Immature natural killer cell (primary cell): ENCODE data around the gene APOBEC3H. TPM values are rescaled to one million over a fixed set of nuclear protein-coding genes. Genes with fewer than 3 reads are reported as not detected.
A peak's percentile ranks its signal among the peaks of the same experiment; 100 is the strongest.
"Not testable (repeated sequence)": the region's sequence is repeated elsewhere in the genome, so short reads cannot be mapped to it uniquely, and the experiment has no call there.

ENCODE experiments used
- DNase-seq, 3 donors: peaks; one replicate each; pipeline ENCODE4 v3.0.0; 2022; ENCODE audit warnings: mixed read lengths in 1 of 3
- H3K27ac Mint-ChIP-seq, 6 donors: one replicate each; pipeline ENCODE4 v1.8.0; 2020; ENCODE audit warnings: mixed read lengths in 6 of 6, mild to moderate bottlenecking in 5 of 6, inconsistent platforms in 4 of 6, moderate library complexity in 3 of 6
- H3K27me3 Mint-ChIP-seq, 3 donors: one replicate each; pipeline ENCODE4 v1.8.0; 2020 to 2021; ENCODE audit warnings: low read depth in 3 of 3, mild to moderate bottlenecking in 3 of 3, mixed read lengths in 3 of 3, moderate library complexity in 3 of 3, inconsistent platforms in 1 of 3
- H3K36me3 Mint-ChIP-seq, 3 donors: one replicate each; pipeline ENCODE4 v1.8.0; 2020; ENCODE audit warnings: mixed read lengths in 3 of 3, inconsistent platforms in 2 of 3, mild to moderate bottlenecking in 2 of 3
- H3K4me1 Mint-ChIP-seq, 2 donors: one replicate each; pipeline ENCODE4 v1.8.0; 2020; ENCODE audit warnings: inconsistent platforms in 2 of 2, mild to moderate bottlenecking in 2 of 2, mixed read lengths in 2 of 2, moderate library complexity in 1 of 2
- H3K4me3 Mint-ChIP-seq, 5 donors: one replicate each; pipeline ENCODE4 v1.8.0; 2020; ENCODE audit warnings: mild to moderate bottlenecking in 5 of 5, mixed read lengths in 5 of 5, inconsistent platforms in 3 of 5, moderate library complexity in 3 of 5
- H3K9me3 Mint-ChIP-seq, 6 donors: one replicate each; pipeline ENCODE4 v1.8.0; 2020; ENCODE audit warnings: mild to moderate bottlenecking in 6 of 6, mixed read lengths in 6 of 6, inconsistent platforms in 4 of 6, moderate library complexity in 3 of 6
- polyA plus RNA-seq, 3 donors: library from polyadenylated mRNA; unstranded; fragments of 300-500 nt; fragmentation: Illumina TruSeq; gene quantifications; one replicate each; pipeline ENCODE4 v1.2.3, GENCODE V29; 2021

Gene APOBEC3H
- polyA plus RNA-seq, 3 donors from 2014 or later, result 16.7 to 22.2 (median 21.7) TPM

- Mint-ChIP-seq H3K4me3 (peak overlapping the region; percentile 90 to 96 (median 92)), H3K27me3 (peaks cover 12 to 33% (median 27%) of the 10 kb centered on the region in 3 donors), H3K27ac (peak overlapping the region; percentile 91 to 97 (median 96)), H3K36me3 (peaks cover 14 to 22% (median 17%) of the 10 kb centered on the region in 3 donors), H3K4me1 (peaks cover 53 to 55% of the 10 kb centered on the region in 2 donors)
- peak in 1 of 3 donors; percentile 36 for DNase-seq
- not testable (repeated sequence) for H3K9me3 Mint-ChIP-seq
Observed at GRCh38 chr22:39076155-39077025, 20.7 kb upstream of the APOBEC3H start.

GRCh38 chr22:39077026-39077840, 19.8 kb upstream of the APOBEC3H start, which contains the start of gene APOBEC3G:
APOBEC3G (plus strand) TSS chr22:39077275; CDS start chr22:39077362, 87 bp downstream.
- Mint-ChIP-seq H3K27me3 (peaks cover 12 to 33% (median 27%) of the 10 kb centered on the region in 3 donors), H3K4me1 (peaks cover 61 to 63% of the 10 kb centered on the region in 2 donors), H3K27ac (peak within 1 kb of the TSS; percentile 97 to 99 (median 98)), H3K36me3 (peaks cover 23 to 28% (median 25%) of the 10 kb centered on the region in 3 donors), H3K4me3 (peak within 1 kb of the TSS; percentile 94 to 97 (median 96))
- peak; percentile 84 to 86 (median 85) for DNase-seq
- H3K9me3 Mint-ChIP-seq, result not testable (repeated sequence)

GRCh38 chr22:39077912-39078311, 19.1 kb upstream of the APOBEC3H start:
- Mint-ChIP-seq H3K4me1 (peaks cover 68 to 70% of the 10 kb centered on the region in 2 donors), H3K36me3 (peaks cover 25 to 30% (median 30%) of the 10 kb centered on the region in 3 donors), H3K4me3 (peak overlapping the region; percentile 94 to 97 (median 96)), H3K27me3 (peaks cover 12 to 33% (median 27%) of the 10 kb centered on the region in 3 donors), H3K27ac (peak overlapping the region; percentile 93 to 99 (median 98))
- not testable (repeated sequence) for H3K9me3 Mint-ChIP-seq
- peak in 2 of 3 donors; percentile 28 to 31 for DNase-seq

- DNase-seq, result peak in 2 of 3 donors; percentile 40 to 52
- Mint-ChIP-seq H3K4me1 (peaks cover 72 to 74% of the 10 kb centered on the region in 2 donors), H3K4me3 (peak overlapping the region; percentile 94 to 97 (median 96)), H3K9me3 (no peaks in the 10 kb centered on the region), H3K27ac (peak overlapping the region; percentile 93 to 99 (median 98)), H3K36me3 (peaks cover 25 to 30% (median 30%) of the 10 kb centered on the region in 3 donors), H3K27me3 (peaks cover 12 to 33% (median 27%) of the 10 kb centered on the region in 3 donors)
Observed at GRCh38 chr22:39078329-39078728, 18.7 kb upstream of the APOBEC3H start.

GRCh38 chr22:39079054-39079637, 17.9 kb upstream of the APOBEC3H start:
- peaks cover 12 to 33% (median 27%) of the 10 kb centered on the region in 3 donors for H3K27me3 Mint-ChIP-seq
- H3K4me1 Mint-ChIP-seq, result peaks cover 77 to 80% of the 10 kb centered on the region in 2 donors
- H3K9me3 Mint-ChIP-seq, result not testable (repeated sequence)
- peak overlapping the region; percentile 94 to 97 (median 96) for H3K4me3 Mint-ChIP-seq
- H3K36me3 Mint-ChIP-seq, result peaks cover 25 to 30% (median 30%) of the 10 kb centered on the region in 3 donors
- H3K27ac Mint-ChIP-seq, result peak overlapping the region; percentile 93 to 99 (median 98)
- peak in 2 of 3 donors; percentile 19 to 42 for DNase-seq

GRCh38 chr22:39080052-39080762, 16.8 kb upstream of the APOBEC3H start:
- Mint-ChIP-seq H3K36me3 (peaks cover 25 to 30% (median 30%) of the 10 kb centered on the region in 3 donors), H3K4me3 (peak overlapping the region; percentile 78 to 97 (median 94)), H3K9me3 (no peaks in the 10 kb centered on the region), H3K27ac (peak overlapping the region; percentile 93 to 99 (median 98)), H3K27me3 (peaks cover 12 to 33% (median 27%) of the 10 kb centered on the region in 3 donors), H3K4me1 (peaks cover 77 to 81% of the 10 kb centered on the region in 2 donors)
- peak; percentile 84 to 87 (median 86) for DNase-seq

GRCh38 chr22:39081016-39081415, 16.0 kb upstream of the APOBEC3H start:
- Mint-ChIP-seq H3K27me3 (peaks cover 14 to 33% (median 29%) of the 10 kb centered on the region in 3 donors), H3K4me3 (peak overlapping the region; percentile 78 to 97 (median 94)), H3K9me3 (no peaks in the 10 kb centered on the region), H3K27ac (peak overlapping the region; percentile 93 to 99 (median 98)), H3K36me3 (peaks cover 29 to 30% (median 30%) of the 10 kb centered on the region in 3 donors), H3K4me1 (peaks cover 77 to 82% of the 10 kb centered on the region in 2 donors)
- no peak for DNase-seq

GRCh38 chr22:39081598-39081997, 15.4 kb upstream of the APOBEC3H start:
- H3K27ac Mint-ChIP-seq, result peak overlapping the region; percentile 93 to 99 (median 98)
- H3K27me3 Mint-ChIP-seq, result peaks cover 14 to 33% (median 29%) of the 10 kb centered on the region in 3 donors
- peaks cover 78 to 82% of the 10 kb centered on the region in 2 donors for H3K4me1 Mint-ChIP-seq
- no peaks in the 10 kb centered on the region for H3K9me3 Mint-ChIP-seq
- H3K4me3 Mint-ChIP-seq, result peak overlapping the region; percentile 78 to 97 (median 94)
- peaks cover 29 to 34% (median 34%) of the 10 kb centered on the region in 3 donors for H3K36me3 Mint-ChIP-seq
- DNase-seq, result no peak

GRCh38 chr22:39083212-39084165, 13.6 kb upstream of the APOBEC3H start:
- Mint-ChIP-seq H3K36me3 (peaks cover 31 to 35% (median 32%) of the 10 kb centered on the region in 3 donors), H3K27ac (peak overlapping the region; percentile 93 to 99 (median 98)), H3K4me3 (peak overlapping the region; percentile 23 to 97 (median 94)), H3K4me1 (peaks cover 88 to 89% of the 10 kb centered on the region in 2 donors), H3K9me3 (no peaks in the 10 kb centered on the region), H3K27me3 (peaks cover 11 to 18% (median 17%) of the 10 kb centered on the region in 3 donors)
- peak in 1 of 3 donors; percentile 22 for DNase-seq

GRCh38 chr22:39084666-39085065, 12.4 kb upstream of the APOBEC3H start:
- Mint-ChIP-seq H3K9me3 (no peaks in the 10 kb centered on the region), H3K4me3 (peak overlapping the region in 3 of 5 donors; percentile 24 to 48 (median 32)), H3K36me3 (peaks cover 30 to 35% (median 33%) of the 10 kb centered on the region in 3 donors), H3K27ac (peak overlapping the region; percentile 85 to 99 (median 98)), H3K27me3 (peaks cover 11 to 14% (median 14%) of the 10 kb centered on the region in 3 donors), H3K4me1 (peaks cover 91 to 93% of the 10 kb centered on the region in 2 donors)
- DNase-seq, result no peak

GRCh38 chr22:39087098-39087497, 9.9 kb upstream of the APOBEC3H start:
- Mint-ChIP-seq H3K4me1 (peaks cover 91 to 95% of the 10 kb centered on the region in 2 donors), H3K27me3 (peaks cover 20 to 31% (median 21%) of the 10 kb centered on the region in 3 donors), H3K27ac (peak overlapping the region; percentile 93 to 100 (median 98)), H3K36me3 (peaks cover 11 to 15% (median 11%) of the 10 kb centered on the region in 3 donors), H3K9me3 (no peaks in the 10 kb centered on the region), H3K4me3 (peak overlapping the region in 3 of 5 donors; percentile 30 to 73 (median 67))
- no peak for DNase-seq
